Measurements from ENCODE around the gene DDX1. TPM values are rescaled to one million over a fixed set of nuclear protein-coding genes. Genes with fewer than 3 reads are reported as not detected.

The DDX1 gene
- total RNA-seq, 4 donors from 2014 or later = 58.3 to 90.5 (median 60.8) TPM

- 90% methylated on average over 4 of the region's 4 CpGs for WGBS
- Histone ChIP-seq H3K4me1 (peaks cover 0 to 5% (median 0%) of the 10 kb centered on the region in 4 donors), H3K27me3 (peaks cover 0 to 4% (median 0%) of the 10 kb centered on the region in 4 donors), H3K9me3 (no peaks in the 10 kb centered on the region), H3K27ac (replicated peaks in 1 of 4) (no peak overlapping the region), H3K4me3 (no peak overlapping the region), H3K36me3 (no peaks in the 10 kb centered on the region)
- intact Hi-C loops (cut with DNase I) = no loop called here
- TF ChIP-seq EP300 (IDR thresholded peaks at IDR 0.05) (no peak), POLR2A (IDR thresholded peaks at IDR 0.05; ENCODE audit: low read depth) (no peak), POLR2AphosphoS5 (IDR thresholded peaks at IDR 0.05) (no peak), CTCF (IDR thresholded peaks at IDR 0.05) (no peak)
- DNase-seq (ENCODE audit: extremely low spot score) = no peak
These were observed 72.1 kb downstream of the DDX1 start for GRCh38 chr2:15663802-15664201.

GRCh38 chr2:15664273-15665066, 72.8 kb downstream of the DDX1 start:
- TF ChIP-seq POLR2AphosphoS5 (IDR thresholded peaks at IDR 0.05) (no peak), POLR2A (IDR thresholded peaks at IDR 0.05; ENCODE audit: low read depth) (no peak), CTCF (IDR thresholded peaks at IDR 0.05) (no peak), EP300 (IDR thresholded peaks at IDR 0.05) (no peak)
- intact Hi-C loops (cut with DNase I) = no loop called here
- no peak for DNase-seq (ENCODE audit: extremely low spot score)
- Histone ChIP-seq H3K36me3 (no peaks in the 10 kb centered on the region), H3K27ac (replicated peaks in 1 of 4) (no peak overlapping the region), H3K4me3 (no peak overlapping the region), H3K4me1 (peaks cover 0 to 5% (median 0%) of the 10 kb centered on the region in 4 donors), H3K27me3 (peaks cover 0 to 4% (median 0%) of the 10 kb centered on the region in 4 donors), H3K9me3 (no peaks in the 10 kb centered on the region)
- 84% methylated on average over 31 of the region's 31 CpGs for WGBS

- Histone ChIP-seq H3K27me3 (peaks cover 0 to 4% (median 0%) of the 10 kb centered on the region in 4 donors), H3K36me3 (no peaks in the 10 kb centered on the region), H3K9me3 (no peaks in the 10 kb centered on the region), H3K4me3 (no peak overlapping the region), H3K27ac (replicated peaks in 1 of 4) (no peak overlapping the region), H3K4me1 (peaks cover 0 to 5% (median 0%) of the 10 kb centered on the region in 4 donors)
- 92% methylated on average over 21 of the region's 22 CpGs for WGBS
- TF ChIP-seq POLR2AphosphoS5 (IDR thresholded peaks at IDR 0.05) (no peak), POLR2A (IDR thresholded peaks at IDR 0.05; ENCODE audit: low read depth) (no peak), CTCF (IDR thresholded peaks at IDR 0.05) (no peak), EP300 (IDR thresholded peaks at IDR 0.05) (no peak)
- no peak for DNase-seq (ENCODE audit: extremely low spot score)
- intact Hi-C loops (cut with DNase I) = no loop called here
These were observed 73.6 kb downstream of the DDX1 start for GRCh38 chr2:15665067-15665942.

- no peak for TF ChIP-seq POLR2A (IDR thresholded peaks at IDR 0.05; ENCODE audit: low read depth)
- no peak for TF ChIP-seq POLR2AphosphoS5 (IDR thresholded peaks at IDR 0.05)
- TF ChIP-seq EP300 (IDR thresholded peaks at IDR 0.05) = no peak
- no peak for TF ChIP-seq CTCF (IDR thresholded peaks at IDR 0.05)
- intact Hi-C loops (cut with DNase I) = no loop called here
- no peaks in the 10 kb centered on the region for H3K36me3 ChIP-seq
- H3K27ac ChIP-seq (replicated peaks in 1 of 4) = no peak overlapping the region
- WGBS = 90% methylated on average over 9 of the region's 9 CpGs
- peaks cover 0 to 5% (median 0%) of the 10 kb centered on the region in 4 donors for H3K4me1 ChIP-seq
- no peak for DNase-seq (ENCODE audit: extremely low spot score)
- no peaks in the 10 kb centered on the region for H3K9me3 ChIP-seq
- no peak overlapping the region for H3K4me3 ChIP-seq
- H3K27me3 ChIP-seq = peaks cover 0 to 4% (median 0%) of the 10 kb centered on the region in 4 donors
These were observed 74.3 kb downstream of the DDX1 start for GRCh38 chr2:15665943-15666460.

Measured in esophagus muscularis mucosa (tissue), 4 donors.